Measurements from ENCODE around the gene CDH3. TPM values are rescaled to one million over a fixed set of nuclear protein-coding genes. Genes with fewer than 3 reads are reported as not detected.

Gene CDH3
- total and polyA plus RNA-seq, 2 of the 13 experiments (the other 11 are each of a cell fraction or from before 2014, with no cell fraction given): 0.11 TPM; not detected in 1

GRCh38 chr16:68700831-68701230 is 55.7 kb downstream of the CDH3 start:
- POLR2A ChIA-PET: interaction anchor here (1.4 kb wide), 1 partner anchor 143 kb away, joined by 3 read pairs; no protein-coding TSS in a partner anchor
- H3K9ac ChIP-seq (ENCODE audit: insufficient read depth, low read depth, low read length): no peak overlapping the region
- peaks cover 3 to 26% of the 10 kb centered on the region in 2 experiments; a peak in 3 of 5 replicates for H3K27me3 ChIP-seq (ENCODE audit: control insufficient read depth in 1 of 2, insufficient read depth in 2 of 2, low read length in 2 of 2)
- no peak for DNase-seq (ENCODE audit: low spot score)
- no peaks in the 10 kb centered on the region for H3K9me3 ChIP-seq (ENCODE audit: low read length)
- no peaks in the 10 kb centered on the region for H4K20me1 ChIP-seq (ENCODE audit: insufficient read depth, low read length)
- FAIRE-seq: no peak
- WGBS (ENCODE audit: low lambda C conversion rate): 34% methylated on average over 5 of the region's 5 CpGs
- H3K4me2 ChIP-seq (ENCODE audit: low read depth, low read length): no peak overlapping the region
- peaks cover 16% of the 10 kb centered on the region; the same call in 1 of the 2 replicates for H3K4me1 ChIP-seq (ENCODE audit: insufficient read depth, low read length)
- no peak overlapping the region for H2AFZ ChIP-seq (ENCODE audit: low read length)
- in situ Hi-C loops (cut with HindIII; ENCODE audit: extremely low pct_ligation_motif_present, low pct_unique_long_range_greater_than_20kb): loop anchor here (5.0 to 25.0 kb wide), 2 partner anchors 101 to 411 kb away; partner anchors contain the start of gene HAS3
- no peaks in the 10 kb centered on the region for H3K79me2 ChIP-seq (ENCODE audit: insufficient read depth, low read length)
- no peaks in the 10 kb centered on the region for H3K36me3 ChIP-seq (replicated peaks in 1 of 2; ENCODE audit: control insufficient read depth in 1 of 2, insufficient read depth in 2 of 2, low read length in 2 of 2)
- intact Hi-C loops (cut with micrococcal nuclease; ENCODE audit: unreplicated experiment): no loop called here
- ATAC-seq: no peak
- no peak overlapping the region for H3K4me3 ChIP-seq (replicated peaks in 1 of 3; ENCODE audit: insufficient read depth in 1 of 3, low read depth in 2 of 3, low read length in 3 of 3)
- CTCF ChIA-PET (ENCODE audit: low intra/inter-chr PET ratio, low total read pairs): no interaction called here
- no peak overlapping the region for H3K27ac ChIP-seq (ENCODE audit: extremely low read length, insufficient read depth, low read length)
- no TSS peak for BruUV-seq (replicated peaks)
- no peak for TF ChIP-seq ZNF619 (CRISPR knock-in tag; IDR thresholded peaks at IDR 0.05)
- no peak for TF ChIP-seq ZNF318 (CRISPR knock-in tag; IDR thresholded peaks at IDR 0.05)
- no peak for TF ChIP-seq ZNF331 (CRISPR knock-in tag; IDR thresholded peaks at IDR 0.05)
- TF ChIP-seq ZNF577 (CRISPR knock-in tag; IDR thresholded peaks at IDR 0.05; ENCODE audit: borderline replicate concordance, low read depth): no peak
- no peak for TF ChIP-seq SIN3A (IDR thresholded peaks at IDR 0.05; ENCODE audit: borderline replicate concordance, low read depth, low read length)
- no peak for TF ChIP-seq HMG20B (CRISPR knock-in tag; conservative IDR thresholded peaks at IDR 0.05)
- no peak for TF ChIP-seq ZFYVE20 (CRISPR knock-in tag; IDR thresholded peaks at IDR 0.05; ENCODE audit: borderline replicate concordance, low read depth)
- no peak for TF ChIP-seq KAT7 (CRISPR knock-in tag; IDR thresholded peaks at IDR 0.05; ENCODE audit: borderline replicate concordance)
- no peak for TF ChIP-seq ZNF574 (CRISPR knock-in tag; IDR thresholded peaks at IDR 0.05)
- no peak for TF ChIP-seq ZBTB42 (CRISPR knock-in tag; IDR thresholded peaks at IDR 0.05)
- no peak for TF ChIP-seq CENPT (CRISPR knock-in tag; IDR thresholded peaks at IDR 0.05; ENCODE audit: low read depth)
- no peak for TF ChIP-seq HIC2 (CRISPR knock-in tag; IDR thresholded peaks at IDR 0.05; ENCODE audit: low read depth)
